HEK293 (cell line): Measurements from ENCODE around the gene CACNG4.

ENCODE experiments used
- BCL11A ChIP-seq: fragments of 450-650 bp; formaldehyde crosslinking; IDR thresholded peaks from 2 replicates; pipeline ENCODE4 v1.5.1; 2016; ENCODE audit warnings: low read depth, missing biosample characterization, missing genetic modification characterization
- MYNN ChIP-seq: fragments of 450-650 bp; formaldehyde crosslinking; IDR thresholded peaks from 2 replicates; pipeline ENCODE4 v1.5.1; 2016; ENCODE audit warnings: missing biosample characterization, missing genetic modification characterization, borderline replicate concordance
- SALL2 ChIP-seq: fragments of 450-650 bp; formaldehyde crosslinking; IDR thresholded peaks from 2 replicates; pipeline ENCODE4 v1.5.0; 2017; ENCODE audit warnings: missing biosample characterization, mild to moderate bottlenecking, missing genetic modification characterization, borderline replicate concordance
- TCF7L2 ChIP-seq: IDR thresholded peaks from 2 replicates; pipeline ENCODE4 v1.6.1; 2011; ENCODE audit warnings: low read depth, mild to moderate bottlenecking, inconsistent platforms, low read length, moderate library complexity, borderline replicate concordance
- ZBTB7A ChIP-seq: fragments of 450-650 bp; formaldehyde crosslinking; IDR thresholded peaks from 2 replicates; pipeline ENCODE4 v1.5.1; 2016; ENCODE audit warnings: low read depth, missing biosample characterization, missing genetic modification characterization
- ZIC2 ChIP-seq: fragments of 450-650 bp; formaldehyde crosslinking; IDR thresholded peaks from 2 replicates; pipeline ENCODE4 v1.5.1; 2016; ENCODE audit warnings: missing biosample characterization, missing genetic modification characterization
- ZNF274 ChIP-seq, 2 experiments: fragments of 200-500 bp in 1 of 2; fragments of 450-650 bp in 1 of 2; sonication (Bioruptor generic) in 1 of 2; formaldehyde crosslinking in 1 of 2; IDR thresholded peaks; 2 replicates each; pipeline versions ENCODE4 v1.5.1 to v1.6.1; 2014 to 2016; ENCODE audit warnings: borderline replicate concordance in 1 of 2, inconsistent platforms in 1 of 2, low read length in 1 of 2, missing biosample characterization in 1 of 2, missing genetic modification characterization in 1 of 2
- TF ChIP-seq, protein P1 (sequence below): fragments of 450-650 bp; formaldehyde crosslinking; IDR thresholded peaks from 2 replicates; pipeline ENCODE4 v1.5.1; 2016; ENCODE audit warnings: missing biosample characterization, missing genetic modification characterization
- TF ChIP-seq, protein P2 (sequence below): fragments of 450-650 bp; formaldehyde crosslinking; IDR thresholded peaks from 2 replicates; pipeline ENCODE4 v1.5.1; 2016; ENCODE audit warnings: missing biosample characterization, missing genetic modification characterization
- TF ChIP-seq, protein P3 (sequence below): fragments of 450-650 bp; formaldehyde crosslinking; optimal IDR thresholded peaks from 2 replicates; pipeline ENCODE3; 2016; ENCODE audit warnings: missing biosample characterization, mild to moderate bottlenecking, missing genetic modification characterization

DNA sequence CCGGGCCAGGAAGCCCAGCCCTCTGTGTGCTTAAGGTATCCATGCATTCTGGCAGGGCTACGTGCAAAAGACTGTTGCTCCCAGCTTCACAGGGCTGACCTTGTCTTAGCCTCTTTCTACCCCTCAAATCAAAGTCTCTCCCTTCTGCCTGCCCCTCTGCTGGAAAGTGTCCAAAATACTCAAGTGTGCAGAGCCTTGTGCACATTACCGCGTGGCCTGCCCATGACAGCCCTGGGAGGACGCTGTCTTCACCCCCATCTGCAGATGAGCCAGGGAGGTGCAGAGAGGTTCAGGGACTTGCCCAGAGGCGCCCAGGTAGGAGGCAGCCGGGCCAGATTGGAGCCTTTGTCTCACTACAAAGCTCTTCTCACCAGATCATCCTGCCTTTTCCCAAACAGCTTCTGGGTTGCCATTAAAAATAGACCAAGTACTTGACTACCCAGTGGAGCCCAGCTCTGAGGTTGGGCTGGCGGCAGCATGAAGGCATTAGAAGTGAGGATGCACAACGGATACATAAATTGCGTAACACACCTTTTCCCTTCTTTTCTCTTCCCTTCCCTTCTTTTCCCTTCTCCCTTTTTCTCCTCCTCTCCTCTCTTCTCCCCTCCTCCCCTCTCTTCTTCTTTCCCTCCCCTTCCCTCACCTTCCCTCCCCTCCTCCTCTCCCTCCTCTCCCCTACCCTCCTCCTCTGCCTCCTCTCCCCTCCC lies 3.5 kb downstream of the CACNG4 start:
- TF ChIP-seq ZNF274 (IDR thresholded peaks at IDR 0.05; ENCODE audit: low read length) (no peak), ZNF274 (tag by site-specific recombination; IDR thresholded peaks at IDR 0.05; ENCODE audit: borderline replicate concordance) (no peak), BCL11A (tag by site-specific recombination) (no peak), ZBTB7A (tag by site-specific recombination) (no peak), TCF7L2 (no peak), ZIC2 (tag by site-specific recombination) (no peak), SALL2 (no peak), MYNN (tag by site-specific recombination) (no peak)
- TF ChIP-seq, protein P1, sequence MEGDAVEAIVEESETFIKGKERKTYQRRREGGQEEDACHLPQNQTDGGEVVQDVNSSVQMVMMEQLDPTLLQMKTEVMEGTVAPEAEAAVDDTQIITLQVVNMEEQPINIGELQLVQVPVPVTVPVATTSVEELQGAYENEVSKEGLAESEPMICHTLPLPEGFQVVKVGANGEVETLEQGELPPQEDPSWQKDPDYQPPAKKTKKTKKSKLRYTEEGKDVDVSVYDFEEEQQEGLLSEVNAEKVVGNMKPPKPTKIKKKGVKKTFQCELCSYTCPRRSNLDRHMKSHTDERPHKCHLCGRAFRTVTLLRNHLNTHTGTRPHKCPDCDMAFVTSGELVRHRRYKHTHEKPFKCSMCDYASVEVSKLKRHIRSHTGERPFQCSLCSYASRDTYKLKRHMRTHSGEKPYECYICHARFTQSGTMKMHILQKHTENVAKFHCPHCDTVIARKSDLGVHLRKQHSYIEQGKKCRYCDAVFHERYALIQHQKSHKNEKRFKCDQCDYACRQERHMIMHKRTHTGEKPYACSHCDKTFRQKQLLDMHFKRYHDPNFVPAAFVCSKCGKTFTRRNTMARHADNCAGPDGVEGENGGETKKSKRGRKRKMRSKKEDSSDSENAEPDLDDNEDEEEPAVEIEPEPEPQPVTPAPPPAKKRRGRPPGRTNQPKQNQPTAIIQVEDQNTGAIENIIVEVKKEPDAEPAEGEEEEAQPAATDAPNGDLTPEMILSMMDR (tag by site-specific recombination), result no peak
- TF ChIP-seq, protein P2, sequence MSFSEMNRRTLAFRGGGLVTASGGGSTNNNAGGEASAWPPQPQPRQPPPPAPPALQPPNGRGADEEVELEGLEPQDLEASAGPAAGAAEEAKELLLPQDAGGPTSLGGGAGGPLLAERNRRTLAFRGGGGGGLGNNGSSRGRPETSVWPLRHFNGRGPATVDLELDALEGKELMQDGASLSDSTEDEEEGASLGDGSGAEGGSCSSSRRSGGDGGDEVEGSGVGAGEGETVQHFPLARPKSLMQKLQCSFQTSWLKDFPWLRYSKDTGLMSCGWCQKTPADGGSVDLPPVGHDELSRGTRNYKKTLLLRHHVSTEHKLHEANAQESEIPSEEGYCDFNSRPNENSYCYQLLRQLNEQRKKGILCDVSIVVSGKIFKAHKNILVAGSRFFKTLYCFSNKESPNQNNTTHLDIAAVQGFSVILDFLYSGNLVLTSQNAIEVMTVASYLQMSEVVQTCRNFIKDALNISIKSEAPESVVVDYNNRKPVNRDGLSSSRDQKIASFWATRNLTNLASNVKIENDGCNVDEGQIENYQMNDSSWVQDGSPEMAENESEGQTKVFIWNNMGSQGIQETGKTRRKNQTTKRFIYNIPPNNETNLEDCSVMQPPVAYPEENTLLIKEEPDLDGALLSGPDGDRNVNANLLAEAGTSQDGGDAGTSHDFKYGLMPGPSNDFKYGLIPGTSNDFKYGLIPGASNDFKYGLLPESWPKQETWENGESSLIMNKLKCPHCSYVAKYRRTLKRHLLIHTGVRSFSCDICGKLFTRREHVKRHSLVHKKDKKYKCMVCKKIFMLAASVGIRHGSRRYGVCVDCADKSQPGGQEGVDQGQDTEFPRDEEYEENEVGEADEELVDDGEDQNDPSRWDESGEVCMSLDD (tag by site-specific recombination), result no peak
- TF ChIP-seq, protein P3, sequence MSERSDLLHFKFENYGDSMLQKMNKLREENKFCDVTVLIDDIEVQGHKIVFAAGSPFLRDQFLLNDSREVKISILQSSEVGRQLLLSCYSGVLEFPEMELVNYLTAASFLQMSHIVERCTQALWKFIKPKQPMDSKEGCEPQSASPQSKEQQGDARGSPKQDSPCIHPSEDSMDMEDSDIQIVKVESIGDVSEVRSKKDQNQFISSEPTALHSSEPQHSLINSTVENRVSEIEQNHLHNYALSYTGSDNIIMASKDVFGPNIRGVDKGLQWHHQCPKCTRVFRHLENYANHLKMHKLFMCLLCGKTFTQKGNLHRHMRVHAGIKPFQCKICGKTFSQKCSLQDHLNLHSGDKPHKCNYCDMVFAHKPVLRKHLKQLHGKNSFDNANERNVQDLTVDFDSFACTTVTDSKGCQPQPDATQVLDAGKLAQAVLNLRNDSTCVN, result no peak
